Renal cortical epithelial cell (primary cell): ENCODE results near the gene MYO18A. TPM values are rescaled to one million over a fixed set of nuclear protein-coding genes. Genes with fewer than 3 reads are reported as not detected.

Experiments
- DNase-seq: peaks from one replicate; pipeline ENCODE4 v3.0.0-alpha.2; 2011; ENCODE audit warnings: low read depth
- total RNA-seq: library from RNA; depleted of rRNA; stranded (reverse); fragments of >200 nt; gene quantifications from 2 replicates; pipeline ENCODE4 v1.2.3, GENCODE V29; 2014

MYO18A gene
- total RNA-seq, 1 donor from 2014 or later, result 65.5 TPM

DNA sequence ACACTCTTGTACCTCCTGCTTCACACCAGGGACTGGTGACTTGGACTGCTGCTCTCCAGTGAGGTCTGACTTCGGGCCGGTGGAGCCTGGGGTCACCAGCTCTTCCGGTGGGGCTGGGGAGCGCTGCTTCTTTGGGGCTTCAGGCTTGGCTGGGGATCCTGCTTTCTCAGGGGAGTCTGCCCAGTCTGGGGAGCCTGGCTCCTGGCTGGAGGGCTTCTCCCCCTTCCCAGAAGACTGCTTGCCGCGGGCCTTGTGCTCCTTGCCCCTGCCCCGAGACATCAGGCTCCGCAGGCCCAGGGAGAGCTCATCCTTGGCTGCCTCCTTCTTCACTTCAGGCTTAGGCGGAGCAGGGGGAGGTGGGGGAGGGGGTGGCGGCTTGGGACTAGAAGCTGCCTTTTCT is 52.4 kb downstream of the MYO18A start:
- DNase-seq, result no peak

DNA sequence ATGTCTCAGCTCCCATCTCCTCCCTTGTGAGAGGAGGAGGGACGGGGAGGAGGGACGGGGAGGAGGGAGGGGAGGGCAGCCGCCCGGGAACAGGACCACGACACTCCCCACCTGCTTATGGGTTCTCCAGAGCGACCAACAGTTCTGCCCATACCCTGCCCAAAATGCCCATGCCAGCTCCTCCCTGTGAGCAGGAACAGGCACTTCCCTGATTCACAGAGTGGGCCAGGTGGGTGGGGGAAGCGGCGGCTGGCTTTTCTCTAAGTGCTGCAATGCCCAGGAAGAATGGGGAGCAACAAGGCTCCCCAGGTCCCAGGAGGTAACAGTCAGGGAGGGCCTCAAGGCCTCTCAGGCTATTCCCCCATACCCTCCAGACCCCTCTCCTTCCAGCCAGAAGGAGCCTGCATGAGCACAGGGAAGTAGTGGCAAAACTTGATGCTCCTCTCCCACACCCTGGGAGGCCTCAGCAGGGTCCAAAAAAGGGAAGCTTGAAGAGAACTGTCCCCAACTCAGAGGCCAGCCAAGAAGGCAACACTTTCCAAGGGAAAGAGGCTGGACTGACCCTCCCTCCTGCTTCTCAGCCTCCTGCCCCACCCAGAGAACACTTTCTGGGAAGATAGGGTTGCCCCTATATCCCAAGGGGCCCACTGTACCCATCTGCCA is 53.8 kb downstream of the MYO18A start:
- no peak for DNase-seq

DNA sequence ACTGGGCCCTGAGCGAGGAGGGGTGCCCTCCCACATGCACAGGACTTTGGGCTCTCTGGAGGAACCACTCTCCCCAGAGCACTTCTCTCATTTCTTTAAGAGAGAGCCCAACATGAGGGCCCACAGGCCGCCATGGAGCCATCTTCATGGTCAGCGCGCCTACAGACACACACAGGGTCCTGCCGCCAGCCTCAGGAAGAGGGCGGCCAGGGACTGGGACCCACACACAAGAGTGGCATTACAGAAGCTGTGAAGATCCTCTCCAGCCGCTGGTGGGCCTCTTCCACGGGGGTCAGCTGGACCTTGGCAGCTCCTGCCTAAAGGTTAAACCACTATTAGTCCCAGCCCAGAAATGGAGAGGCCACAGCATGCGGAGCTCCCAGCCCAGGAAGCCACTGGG is 54.5 kb downstream of the MYO18A start:
- DNase-seq, result no peak

DNA sequence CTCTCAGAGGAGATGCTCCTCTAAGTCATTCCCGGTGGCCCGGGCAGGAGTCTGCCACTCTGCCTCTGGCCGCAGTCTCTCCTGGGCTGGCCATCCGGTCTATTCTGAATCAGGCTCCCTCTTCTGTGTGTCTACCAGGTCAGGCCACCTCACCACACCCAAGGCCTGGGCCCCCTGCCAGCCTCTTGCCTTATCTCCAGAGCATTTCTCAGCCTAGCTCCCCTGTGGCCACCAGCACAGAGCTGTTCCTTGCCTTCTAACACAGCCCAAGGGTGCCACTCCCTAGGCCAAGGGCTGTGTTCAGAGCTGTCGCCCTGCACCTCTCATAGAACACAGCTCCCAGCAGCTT is 55.3 kb downstream of the MYO18A start:
- no peak for DNase-seq

DNA sequence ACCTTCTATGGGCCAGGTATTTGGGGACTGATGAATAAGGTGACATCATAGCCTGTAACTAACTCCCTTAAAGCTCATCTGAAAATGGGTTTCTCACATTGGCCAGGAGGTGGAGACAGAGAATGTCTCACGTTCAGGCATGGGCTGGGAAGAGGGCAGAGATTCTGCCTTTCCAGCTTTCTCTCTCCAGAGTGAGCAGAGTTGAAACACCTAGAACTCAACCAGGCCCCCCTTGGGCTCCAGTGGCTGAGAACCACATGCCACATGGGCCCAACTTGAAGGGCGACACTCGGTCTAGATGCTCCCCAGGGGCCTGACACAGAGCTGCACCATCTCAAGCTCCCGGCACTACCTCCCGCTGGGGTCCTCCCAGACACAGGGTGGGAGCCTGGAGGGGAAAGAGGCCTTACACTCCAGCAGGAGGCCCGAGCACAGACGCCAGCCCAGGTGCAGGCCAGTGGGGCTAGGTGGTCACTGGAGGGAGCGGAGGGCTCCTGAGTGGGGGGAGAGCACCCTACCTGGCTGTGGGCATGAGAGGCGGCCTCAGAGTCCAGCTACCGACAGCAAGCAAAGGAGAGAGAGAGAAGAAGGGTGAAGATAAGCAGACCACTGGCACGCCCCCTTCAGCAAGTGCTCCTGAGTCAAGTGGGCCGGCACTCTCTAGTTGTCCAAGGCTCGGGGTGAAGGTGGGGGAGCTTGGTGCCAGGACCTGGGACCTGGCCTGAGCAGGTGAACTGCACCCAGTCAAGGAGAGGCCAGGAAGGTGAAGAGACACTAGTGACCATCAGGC is 55.9 kb downstream of the MYO18A start:
- DNase-seq, result peak; percentile 76

DNA sequence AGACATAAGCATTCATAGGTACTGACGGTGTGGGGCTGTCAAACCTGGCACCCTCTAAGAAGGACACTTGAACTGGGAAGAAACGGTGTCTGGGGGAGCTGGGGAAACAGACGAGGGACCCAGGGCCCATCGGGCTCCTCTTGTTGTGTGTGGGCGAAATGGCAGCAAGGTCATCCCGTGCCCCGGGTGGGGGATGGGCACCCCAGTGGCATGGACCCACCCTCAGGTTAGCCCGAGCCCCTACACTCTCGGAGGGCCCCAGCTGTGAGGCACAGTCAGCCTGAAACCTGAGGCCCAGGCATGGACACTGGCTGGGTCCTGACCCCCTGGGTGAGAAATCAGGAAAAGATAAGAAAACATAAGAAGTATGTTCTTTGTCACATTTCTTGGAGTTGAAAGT is 57.1 kb downstream of the MYO18A start:
- DNase-seq, result no peak

DNA sequence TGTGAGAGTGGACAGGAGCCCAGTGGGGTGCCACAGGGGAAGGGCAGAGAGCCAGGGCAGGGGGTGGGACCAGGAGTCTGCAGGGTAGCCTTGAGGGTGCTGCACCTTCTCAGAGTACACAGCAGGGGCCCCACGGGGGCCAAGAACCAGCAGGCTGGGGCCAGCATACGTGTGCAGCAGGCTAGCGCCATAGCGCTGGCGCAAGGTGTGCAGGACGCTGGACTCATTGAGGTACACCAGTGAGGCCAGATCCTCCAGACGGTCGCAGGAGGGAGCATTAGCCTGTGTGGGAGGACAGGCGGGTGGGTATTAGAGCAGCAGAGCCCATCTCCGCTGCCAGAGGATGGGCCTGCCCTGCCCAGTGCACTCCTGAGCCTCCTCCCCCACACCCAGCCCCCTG is 58.8 kb downstream of the MYO18A start:
- DNase-seq, result no peak

DNA sequence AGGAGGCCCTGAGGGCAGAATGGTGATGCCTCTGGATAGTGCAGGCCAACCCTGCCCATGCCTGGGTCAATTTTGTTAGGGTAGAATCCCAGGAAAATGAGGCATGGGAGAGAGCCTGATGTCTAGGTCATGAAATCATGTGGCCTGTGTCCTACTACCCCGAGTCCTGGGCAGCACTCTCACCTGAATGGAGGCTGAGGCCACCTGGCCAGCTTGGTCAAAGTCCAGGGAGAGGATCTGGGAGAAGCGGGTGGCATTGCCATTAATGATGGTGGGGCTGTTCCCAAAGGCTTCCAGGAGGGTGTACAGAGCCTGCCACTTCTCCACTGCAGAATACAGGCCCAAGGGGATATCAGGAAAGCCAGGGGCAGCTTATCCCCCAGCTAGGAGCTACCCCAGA is 59.8 kb downstream of the MYO18A start:
- DNase-seq, result no peak

DNA sequence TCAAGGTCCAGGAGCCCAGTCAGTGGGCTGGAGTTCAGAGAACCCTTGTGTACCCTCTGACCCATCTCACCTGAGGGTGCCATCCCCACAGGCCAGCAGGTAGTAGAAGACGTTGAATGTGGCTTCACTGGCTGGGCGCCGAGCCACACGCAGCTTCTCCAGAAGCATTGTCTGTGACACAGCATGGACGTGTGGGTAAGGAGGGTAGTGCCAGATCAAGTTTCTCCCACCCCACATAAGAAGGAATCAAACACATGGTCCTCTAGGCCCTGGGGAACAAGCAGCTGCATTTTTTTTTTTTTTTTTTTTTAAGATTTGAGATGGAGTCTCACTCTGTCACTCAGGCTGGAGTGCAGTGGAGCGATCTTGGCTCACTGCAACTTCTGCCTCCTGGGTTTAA is 60.9 kb downstream of the MYO18A start:
- DNase-seq, result no peak

DNA sequence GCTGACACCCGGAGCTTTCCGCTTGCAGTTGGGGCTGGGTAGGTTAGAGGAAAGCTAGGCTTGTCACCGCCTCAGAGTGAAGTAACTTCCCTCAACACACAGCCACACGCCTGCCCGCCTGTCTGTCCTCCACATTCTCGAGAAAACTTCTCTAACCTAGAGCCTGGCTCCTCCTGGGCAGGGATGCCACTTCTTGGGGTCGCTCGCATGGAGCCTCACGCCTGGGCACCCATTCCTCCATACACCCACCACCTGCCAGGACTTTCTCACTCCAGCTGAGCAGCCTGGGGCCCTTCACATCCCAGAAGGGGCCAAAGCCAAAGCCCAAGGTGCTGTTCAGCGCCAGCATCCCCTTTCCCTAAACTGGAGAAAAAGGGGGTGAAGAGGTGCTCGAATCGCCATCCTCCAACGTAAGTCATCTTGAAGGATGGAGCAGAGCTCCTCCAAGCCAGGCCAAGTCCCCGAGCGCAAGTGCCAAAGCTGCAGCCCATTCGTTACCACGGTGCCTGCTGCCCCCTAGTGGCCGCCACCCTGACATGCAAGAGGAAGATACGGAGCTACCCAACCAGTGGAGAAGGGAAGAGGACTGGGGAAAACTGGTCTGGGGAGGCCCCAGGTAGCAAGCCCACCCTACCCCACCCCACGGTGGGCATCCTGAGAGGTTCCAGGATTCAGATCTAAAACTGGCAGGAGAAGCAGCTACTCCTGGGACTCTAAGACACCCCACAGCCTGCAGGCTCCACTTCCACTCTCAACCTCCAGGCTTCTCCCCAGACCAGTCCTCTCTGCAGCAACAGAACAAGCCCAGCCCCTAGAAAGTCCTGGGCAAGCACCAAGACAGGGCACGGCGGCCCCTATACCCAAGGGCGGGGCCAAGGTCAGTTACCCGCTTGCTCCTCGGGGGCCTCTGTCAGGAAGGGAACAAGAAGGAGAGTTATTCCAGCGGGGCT is 63.1 kb downstream of the MYO18A start:
- DNase-seq, result peak; percentile 28

DNA sequence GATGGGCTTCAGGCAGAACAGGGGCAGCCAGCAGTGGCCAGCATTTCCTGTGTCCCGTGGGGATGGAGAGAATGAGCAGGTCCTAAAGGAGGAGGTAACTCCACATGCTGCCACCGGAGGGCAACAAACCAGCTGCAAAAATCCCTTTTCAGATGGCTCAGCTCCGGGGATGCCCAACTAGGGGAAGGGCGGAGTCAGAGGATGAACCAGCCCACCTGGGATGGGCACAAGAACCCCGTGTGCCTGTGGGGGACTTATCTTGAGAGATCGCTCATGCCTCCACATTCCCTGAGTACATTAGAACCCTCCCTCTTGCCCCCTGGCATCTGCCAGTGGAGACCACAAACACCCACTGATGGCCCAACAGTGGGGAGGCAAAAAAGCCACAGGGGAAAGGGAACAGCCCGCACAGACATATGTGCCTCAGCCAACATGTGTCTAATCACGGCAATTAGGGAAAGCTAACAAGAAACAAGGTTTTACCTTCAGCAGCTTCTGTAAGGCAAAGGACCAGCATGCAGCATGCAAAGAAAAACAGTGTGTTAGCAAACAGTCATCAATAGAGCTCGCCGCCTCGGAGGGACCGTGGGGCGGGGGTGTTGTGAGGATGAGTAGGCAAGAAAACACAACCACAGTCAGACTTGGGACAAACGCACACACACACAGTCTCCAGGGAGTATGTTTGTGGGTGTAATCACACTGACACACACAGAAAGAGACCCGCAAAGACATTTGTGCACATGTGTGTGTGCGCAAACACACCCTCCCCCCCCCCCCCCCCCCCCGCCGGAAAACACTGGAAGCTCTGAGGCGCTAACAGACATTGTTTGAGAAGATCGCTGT is 64.0 kb downstream of the MYO18A start:
- DNase-seq, result peak; percentile 33

DNA sequence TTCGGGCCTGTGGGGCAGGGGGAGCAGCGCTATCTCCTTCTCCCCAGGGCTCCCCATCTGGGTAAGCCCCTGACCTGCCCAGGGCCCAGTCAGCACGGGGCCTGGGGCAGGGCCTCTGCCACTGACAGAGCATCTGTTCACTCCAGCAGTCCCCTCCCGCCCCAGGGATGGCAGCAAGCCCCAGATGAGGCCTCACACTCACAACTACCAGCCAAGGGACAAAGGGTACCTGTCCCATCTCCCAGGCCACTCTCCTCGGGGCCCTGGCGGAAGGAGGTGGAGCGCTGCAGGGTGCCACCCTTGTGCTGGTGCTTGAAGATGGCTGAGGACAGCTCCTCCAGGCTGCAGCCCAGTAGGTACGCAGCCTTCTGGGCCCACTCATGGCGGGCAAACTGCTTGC is 64.8 kb downstream of the MYO18A start:
- no peak for DNase-seq

DNA sequence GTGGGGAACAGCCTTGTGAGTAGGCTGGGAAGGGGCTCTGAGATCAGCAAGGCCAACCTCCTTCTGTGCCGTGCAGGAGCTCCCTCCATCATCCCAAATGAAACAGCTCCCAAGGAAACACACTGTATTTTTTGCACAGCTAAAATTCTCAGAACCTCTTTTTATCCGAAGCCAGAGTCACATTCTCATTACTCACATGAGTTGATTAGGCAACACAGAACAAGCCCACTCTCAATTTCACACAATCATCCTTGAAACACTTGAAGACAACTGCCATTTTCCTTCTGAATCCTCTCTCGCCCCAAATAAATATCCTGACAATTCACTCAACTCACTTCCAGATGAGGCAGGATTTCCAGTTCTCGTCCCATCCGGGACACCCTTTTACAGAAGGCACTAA is 66.1 kb downstream of the MYO18A start:
- no peak for DNase-seq

DNA sequence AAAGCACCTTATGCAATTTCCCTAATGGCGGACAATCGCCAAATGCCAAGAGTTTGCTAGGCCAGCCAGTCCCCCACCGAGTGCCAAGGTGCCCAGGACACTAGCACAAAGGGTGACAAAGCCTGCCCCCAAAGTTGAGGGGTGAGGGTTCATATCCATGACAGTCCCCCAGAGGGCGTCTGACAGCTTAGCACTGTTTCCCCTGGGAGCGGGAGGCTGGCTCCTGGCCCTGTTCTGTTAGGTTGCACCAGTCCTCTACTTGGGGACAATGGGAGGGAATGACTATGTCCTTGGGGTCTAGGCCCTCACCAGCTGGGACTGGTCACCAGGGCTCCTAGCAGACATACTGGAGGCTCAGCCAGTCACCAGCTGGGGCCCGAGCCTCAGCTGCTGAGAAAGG is 66.9 kb downstream of the MYO18A start:
- DNase-seq, result no peak

DNA sequence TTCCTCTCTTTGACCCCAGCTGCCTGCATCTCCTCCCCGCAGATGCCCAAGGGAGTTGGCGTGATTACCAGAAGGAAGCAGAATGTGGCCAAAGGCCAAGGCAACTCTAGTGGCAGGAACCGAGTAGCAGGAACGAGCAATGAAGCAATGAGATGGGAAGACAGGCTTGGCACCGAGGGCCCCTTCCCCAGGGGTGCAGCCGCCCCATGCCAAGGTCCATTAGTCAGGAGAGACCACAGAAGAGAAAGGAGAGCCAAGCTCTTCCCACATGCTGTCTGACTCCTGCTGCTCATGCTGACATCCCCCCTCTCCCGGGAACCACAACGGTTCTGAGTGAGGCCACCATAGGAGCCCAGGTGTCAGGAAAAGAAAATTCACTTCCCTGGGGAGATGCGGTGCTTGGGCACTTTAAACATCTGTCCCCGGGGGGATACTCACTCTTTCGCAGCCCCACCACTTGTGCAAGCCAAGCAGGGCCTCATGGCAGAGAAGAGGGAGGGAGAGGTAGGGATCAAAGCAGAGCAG is 67.4 kb downstream of the MYO18A start:
- DNase-seq, result peak; percentile 70

DNA sequence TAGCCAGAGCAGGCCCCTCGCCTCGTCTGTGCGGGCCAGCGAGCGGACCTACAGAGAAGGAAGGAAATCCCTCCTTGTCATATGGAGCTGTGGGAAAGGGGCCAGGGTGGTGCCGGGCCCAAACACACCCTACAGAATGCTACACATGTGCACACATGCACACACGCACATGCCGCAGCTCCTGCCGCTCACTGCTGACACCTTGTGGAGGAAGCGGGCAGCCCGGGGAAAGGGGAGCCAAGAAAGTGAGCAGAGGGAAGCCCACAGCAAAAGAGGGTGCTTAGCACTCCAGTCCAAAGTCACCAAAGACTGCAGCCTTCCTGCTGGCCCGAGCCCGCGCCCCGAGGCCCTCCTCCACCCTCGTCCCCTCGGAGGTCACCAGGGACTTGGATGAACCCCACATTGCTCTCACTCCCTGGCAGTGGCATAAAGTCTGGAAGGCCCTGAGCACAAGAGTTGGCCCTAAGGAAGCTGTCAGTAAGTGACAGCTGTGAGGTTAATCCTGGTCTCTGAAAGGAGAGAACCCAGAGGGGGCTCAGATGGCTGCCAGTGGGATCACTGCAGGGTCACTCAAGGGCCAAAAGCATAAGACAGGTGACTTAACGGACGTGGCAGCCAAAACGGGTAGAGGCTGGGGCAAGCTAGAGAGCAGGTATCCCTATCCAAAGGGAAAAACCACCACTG is 68.2 kb downstream of the MYO18A start:
- peak; percentile 15 for DNase-seq

DNA sequence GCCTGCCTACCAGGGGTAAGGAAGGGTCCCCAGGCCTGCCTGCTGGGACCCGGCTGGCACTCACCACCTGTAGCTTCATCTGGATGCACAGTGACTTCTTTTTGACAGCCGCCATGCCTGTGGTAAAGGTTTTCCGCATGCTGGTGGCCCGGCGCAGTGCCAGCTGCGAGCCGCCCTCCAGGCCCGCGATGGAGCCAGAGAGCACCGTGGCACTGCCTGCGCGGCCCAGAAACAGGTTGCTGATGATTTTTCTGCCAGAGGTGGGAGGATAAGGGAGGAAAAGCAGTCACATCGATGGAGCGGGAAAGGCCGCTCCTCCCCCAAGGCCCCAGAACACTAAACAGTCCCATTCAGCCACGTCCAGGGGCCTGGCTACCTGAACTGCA is 69.8 kb downstream of the MYO18A start:
- no peak for DNase-seq

DNA sequence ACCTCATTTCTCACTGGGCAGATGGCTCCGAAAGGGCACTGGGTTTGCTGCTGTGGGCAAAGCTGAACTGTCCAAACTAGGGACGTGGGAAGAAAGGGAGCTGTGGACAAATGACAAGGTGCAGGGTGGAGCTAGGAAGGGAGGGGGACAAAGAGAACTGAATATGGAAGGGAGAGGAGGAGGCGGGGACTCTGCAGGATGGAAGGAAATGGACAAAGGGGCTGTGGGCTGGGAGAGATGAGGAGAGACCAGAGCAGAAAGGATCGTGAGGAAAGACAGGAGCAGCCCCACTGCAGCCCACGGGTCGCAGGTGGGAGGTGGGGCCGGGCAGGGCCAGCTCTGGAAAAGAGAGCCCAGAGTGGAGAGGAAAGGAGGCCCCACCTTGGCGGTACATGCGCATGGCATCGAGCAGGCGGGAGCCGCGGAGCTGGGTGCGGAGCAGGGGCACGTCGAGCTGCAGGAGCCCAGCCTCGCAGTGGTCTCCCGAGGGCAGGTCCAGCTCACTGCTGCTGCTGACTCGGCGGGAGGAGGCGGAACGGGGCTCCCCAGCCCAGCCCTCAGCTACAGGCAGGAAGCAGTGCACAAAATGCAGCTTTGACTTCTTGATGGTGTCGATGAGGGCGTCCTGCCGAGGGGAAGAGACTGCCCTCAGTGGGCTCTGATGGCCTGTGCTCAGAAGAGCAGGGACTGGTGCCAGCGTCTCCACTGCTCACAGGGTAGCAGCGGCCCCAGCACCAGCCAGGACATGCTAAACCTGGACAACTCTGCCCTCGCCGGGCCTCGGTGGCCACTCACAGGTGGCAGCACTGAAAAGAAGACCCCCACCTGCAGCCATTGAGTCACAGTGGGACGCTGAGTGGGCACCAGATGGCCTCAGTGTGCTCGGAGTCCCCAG is 70.5 kb downstream of the MYO18A start:
- no peak for DNase-seq

DNA sequence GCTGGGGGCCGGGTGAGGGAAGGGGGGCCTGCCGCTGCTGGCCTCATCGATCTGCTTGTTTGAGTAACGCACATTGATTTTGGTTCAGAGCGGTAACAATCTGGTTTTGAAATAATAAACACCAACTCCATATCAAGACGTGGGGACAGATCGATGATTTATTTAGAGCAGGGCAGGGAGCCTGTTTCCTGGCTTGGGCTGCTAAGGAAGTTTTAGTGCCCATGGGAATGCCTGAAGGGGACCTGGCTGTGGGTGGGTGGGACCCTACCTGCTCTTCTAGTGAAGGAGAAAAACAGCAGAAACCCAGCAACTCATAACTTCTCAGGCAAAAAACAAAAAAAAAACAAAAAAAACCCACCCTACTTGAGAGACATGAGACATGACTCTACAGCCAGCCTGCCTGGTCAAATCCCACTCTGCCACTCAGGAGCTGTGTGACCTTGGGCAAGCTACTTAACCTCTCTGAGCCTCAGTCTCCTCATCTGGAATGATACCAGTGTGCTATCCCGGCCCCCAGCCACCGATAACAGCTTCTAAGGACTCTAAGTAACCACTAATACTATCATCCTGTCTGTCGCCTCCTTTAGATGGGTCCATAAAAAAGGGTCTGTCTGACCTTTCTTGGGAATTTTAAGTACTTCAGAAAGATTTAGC is 71.2 kb downstream of the MYO18A start:
- no peak for DNase-seq
